AG04450 (cell line): Measurements from ENCODE around the gene ADAMTS17. TPM values are rescaled to one million over a fixed set of nuclear protein-coding genes. Genes with fewer than 3 reads are reported as not detected.
"Not testable (repeated sequence)": the region's sequence is repeated elsewhere in the genome, so short reads cannot be mapped to it uniquely, and the experiment has no call there.

Experiments used
- CTCF ChIA-PET: fragments of 300-600, 350-600 bp; formaldehyde crosslinking; extraction: SDS; loops from one replicate; lab custom pipeline; 2022; ENCODE audit warnings: antibody characterized with exemption, inconsistent platforms; lab: Charles Lee
- POLR2A ChIA-PET: fragments of 350-600 bp; formaldehyde crosslinking; extraction: SDS; loops from one replicate; lab custom pipeline; 2021; ENCODE audit warnings: antibody characterized with exemption, inconsistent platforms; lab: Yijun Ruan, JAX
- DNase-seq: peaks from one replicate; pipeline ENCODE4 v3.0.0-alpha.2; 2011; ENCODE audit warnings: low read depth, low spot score
- H3K27ac ChIP-seq: one replicate; pipeline ENCODE4 v1.5.1; 2012; ENCODE audit warnings: low read depth, low read length, control low read depth
- H3K27me3 ChIP-seq: one replicate; pipeline ENCODE4 v1.6.0; 2012; ENCODE audit warnings: low read length; ENCODE audit not compliant: control insufficient read depth, insufficient read depth
- H3K4me3 ChIP-seq: 2 replicates; pipeline ENCODE4 v1.5.1; 2011; ENCODE audit warnings: mild to moderate bottlenecking, low read depth, low read length, control low read depth
- H3K9me3 ChIP-seq: 2 replicates; pipeline ENCODE4 v1.5.1; 2012; ENCODE audit warnings: low read length; ENCODE audit not compliant: control insufficient read depth, insufficient read depth
- CTCF ChIP-seq: IDR thresholded peaks from 2 replicates; pipeline ENCODE4 v1.5.1; 2011; ENCODE audit warnings: low read depth, low read length, control low read depth, inconsistent platforms
- polyA plus RNA-seq: library from polyadenylated mRNA; depleted of rRNA; stranded (reverse); fragments of >200 nt; gene quantifications from 2 replicates; pipeline ENCODE4 v1.2.3, GENCODE V29; 2011

The ADAMTS17 gene
- polyA plus RNA-seq, 1 experiment: 0.06 TPM

GRCh38 chr15:99981839-99982658 is 359.7 kb downstream of the ADAMTS17 start:
- Histone ChIP-seq H3K4me3 (no peak overlapping the region), H3K27me3 (no peaks in the 10 kb centered on the region), H3K27ac (no peak overlapping the region), H3K9me3 (peaks cover 51% of the 10 kb centered on the region)
- no peak for TF ChIP-seq CTCF
- DNase-seq: no peak
- ChIA-PET CTCF (no interaction called here), POLR2A (no interaction called here)

DNA sequence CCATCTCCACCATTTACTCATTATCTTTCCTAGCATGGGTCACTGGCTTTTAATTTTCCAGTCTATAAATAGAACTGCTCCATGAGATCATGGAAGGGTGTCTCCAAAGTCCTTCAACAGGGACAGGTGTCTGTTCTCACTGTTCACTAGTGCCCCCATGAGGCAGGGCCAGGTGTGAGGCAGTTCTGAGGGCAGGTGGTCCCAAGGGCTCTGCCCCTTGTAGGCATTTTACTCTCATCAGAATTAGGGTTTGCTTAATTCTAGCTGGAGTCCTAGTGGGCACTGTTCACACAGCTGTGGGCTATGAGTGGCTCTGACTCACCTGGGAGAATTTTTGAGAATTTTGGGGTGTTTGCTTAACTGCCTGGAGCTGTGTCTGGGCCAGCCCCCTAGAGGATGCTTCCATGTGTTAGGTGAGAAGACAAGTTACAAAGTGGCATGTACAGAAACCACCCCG is 360.6 kb downstream of the ADAMTS17 start:
- Histone ChIP-seq H3K27ac (no peak overlapping the region), H3K9me3 (peaks cover 52% of the 10 kb centered on the region), H3K4me3 (no peak overlapping the region), H3K27me3 (no peaks in the 10 kb centered on the region)
- POLR2A ChIA-PET: no interaction called here
- CTCF ChIA-PET: no interaction called here
- DNase-seq: no peak
- TF ChIP-seq CTCF: no peak

DNA sequence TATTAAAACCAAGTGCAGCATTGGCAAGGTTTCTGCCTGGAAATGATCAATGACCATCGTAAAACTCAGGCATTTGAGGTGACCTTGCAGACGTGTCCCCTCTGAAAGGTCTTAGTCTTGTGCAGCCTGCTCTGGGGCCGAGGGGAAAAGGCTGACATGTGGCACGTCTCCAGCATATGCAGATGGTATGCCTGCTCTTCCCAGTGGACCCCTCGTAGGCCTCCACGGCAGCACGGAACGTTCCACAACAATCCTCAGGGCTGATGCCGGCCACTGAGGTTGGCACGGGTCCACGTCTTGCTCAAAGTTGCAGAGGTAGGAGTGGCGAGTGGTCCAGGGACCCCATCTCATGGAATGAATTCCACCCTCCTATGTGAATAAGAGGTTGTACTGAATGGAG is 361.0 kb downstream of the ADAMTS17 start:
- H3K27ac ChIP-seq: no peak overlapping the region
- no peaks in the 10 kb centered on the region for H3K27me3 ChIP-seq
- H3K9me3 ChIP-seq: peaks cover 52% of the 10 kb centered on the region
- TF ChIP-seq CTCF: no peak
- ChIA-PET POLR2A (no interaction called here), CTCF (no interaction called here)
- no peak overlapping the region for H3K4me3 ChIP-seq
- DNase-seq: no peak

- peaks cover 46% of the 10 kb centered on the region for H3K9me3 ChIP-seq
- POLR2A ChIA-PET, H3K4me3 ChIP-seq, DNase-seq, H3K27me3 ChIP-seq, H3K27ac ChIP-seq, CTCF ChIA-PET: not testable (repeated sequence)
Observed at GRCh38 chr15:99979886-99980285, 361.9 kb downstream of the ADAMTS17 start.

DNA sequence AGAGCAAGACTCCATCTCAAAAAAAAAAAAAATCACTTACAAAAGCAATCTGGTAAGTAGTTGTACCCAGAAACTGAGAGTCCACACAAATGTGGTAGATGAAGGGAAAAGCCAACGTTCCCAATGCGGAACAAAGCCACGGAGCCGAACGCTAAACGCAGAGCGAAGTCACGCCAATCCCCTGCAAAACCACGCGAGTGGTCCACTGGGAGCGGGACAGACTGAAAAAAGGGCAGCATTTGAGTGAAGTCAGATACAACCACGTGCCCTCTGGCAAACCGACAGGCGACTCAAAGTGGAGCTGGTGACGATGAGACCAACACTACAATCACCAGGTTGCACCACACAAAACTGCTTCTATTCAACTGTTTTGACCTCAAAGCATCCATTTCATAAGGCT is 362.4 kb downstream of the ADAMTS17 start:
- no peak for DNase-seq
- ChIA-PET POLR2A (no interaction called here), CTCF (no interaction called here)
- no peak for TF ChIP-seq CTCF
- Histone ChIP-seq H3K27me3 (no peaks in the 10 kb centered on the region), H3K9me3 (peaks cover 50% of the 10 kb centered on the region), H3K4me3 (no peak overlapping the region), H3K27ac (no peak overlapping the region)
